ENCODE data around the gene PFKFB3. TPM values are rescaled to one million over a fixed set of nuclear protein-coding genes. Genes with fewer than 3 reads are reported as not detected.
"Not testable (repeated sequence)": the region's sequence is repeated elsewhere in the genome, so short reads cannot be mapped to it uniquely, and the experiment has no call there.

PFKFB3 gene
- total and polyA plus RNA-seq, 2 of the 13 experiments (the other 11 are each of a cell fraction or from before 2014, with no cell fraction given), result 1.2 to 13.3 TPM

DNA sequence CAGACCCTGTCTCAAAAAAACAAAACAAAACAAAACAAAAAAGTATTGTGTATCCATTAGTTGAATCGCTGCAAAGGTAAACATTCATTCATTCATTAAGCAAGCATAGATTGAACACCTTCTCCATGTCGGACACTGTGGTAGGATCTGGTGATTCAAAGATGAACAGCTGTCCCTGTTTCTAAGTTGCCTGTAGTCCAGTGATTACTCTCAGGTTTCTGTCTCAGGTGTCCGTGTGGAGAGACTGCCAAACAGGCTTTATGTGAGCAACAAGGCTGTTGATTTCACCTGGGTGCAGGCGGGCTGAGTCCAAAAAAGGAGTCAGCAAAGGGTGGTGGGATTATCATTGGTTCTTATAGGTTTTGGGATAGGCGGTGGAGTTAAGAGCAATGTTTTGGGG, 9.4 kb upstream of the PFKFB3 start:
- ATAC-seq; H2AFZ ChIP-seq (ENCODE audit: low read length); DNase-seq (ENCODE audit: low spot score); H4K20me1 ChIP-seq (ENCODE audit: insufficient read depth, low read length); in situ Hi-C loops (cut with HindIII; ENCODE audit: extremely low pct_ligation_motif_present, low pct_unique_long_range_greater_than_20kb); H3K9ac ChIP-seq (ENCODE audit: insufficient read depth, low read depth, low read length); H3K4me3 ChIP-seq (replicated peaks in 1 of 3; ENCODE audit: insufficient read depth in 1 of 3, low read depth in 2 of 3, low read length in 3 of 3); H3K36me3 ChIP-seq (replicated peaks in 1 of 2; ENCODE audit: control insufficient read depth in 1 of 2, insufficient read depth in 2 of 2, low read length in 2 of 2); intact Hi-C loops (cut with micrococcal nuclease; ENCODE audit: unreplicated experiment); FAIRE-seq; BruUV-seq (replicated peaks); H3K27me3 ChIP-seq (ENCODE audit: control insufficient read depth in 1 of 2, insufficient read depth in 2 of 2, low read length in 2 of 2); H3K4me1 ChIP-seq (ENCODE audit: insufficient read depth, low read length); H3K79me2 ChIP-seq (ENCODE audit: insufficient read depth, low read length); CTCF ChIA-PET (ENCODE audit: low intra/inter-chr PET ratio, low total read pairs); H3K27ac ChIP-seq (ENCODE audit: extremely low read length, insufficient read depth, low read length); H3K4me2 ChIP-seq (ENCODE audit: low read depth, low read length); H3K9me3 ChIP-seq (ENCODE audit: low read length); POLR2A ChIA-PET: not testable (repeated sequence)
- WGBS (ENCODE audit: low lambda C conversion rate), result 34% methylated on average over 5 of the region's 5 CpGs

DNA sequence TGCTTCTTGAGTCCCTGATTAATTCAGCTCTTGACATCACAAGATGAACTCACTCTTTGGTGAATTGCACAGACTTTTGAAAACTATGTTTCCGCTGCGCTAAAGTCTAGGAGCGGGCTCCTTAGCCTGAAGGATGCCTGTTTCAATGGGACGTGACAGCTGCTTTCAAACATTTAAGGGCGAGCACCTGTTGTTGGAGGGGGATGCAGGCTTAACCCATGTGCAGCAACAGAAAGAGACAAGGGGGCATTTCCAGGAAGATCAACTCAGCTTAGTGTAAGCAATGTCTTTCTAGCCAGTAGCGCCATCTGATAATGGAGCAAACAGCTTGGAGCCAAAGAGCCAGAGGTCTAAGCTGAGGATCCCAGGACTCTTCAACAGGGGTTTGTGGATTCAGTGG, 8.4 kb upstream of the PFKFB3 start:
- 75% methylated on average over 5 of the region's 6 CpGs for WGBS (ENCODE audit: low lambda C conversion rate)
- Histone ChIP-seq H3K9me3 (ENCODE audit: low read length) (no peaks in the 10 kb centered on the region), H3K36me3 (replicated peaks in 1 of 2; ENCODE audit: control insufficient read depth in 1 of 2, insufficient read depth in 2 of 2, low read length in 2 of 2) (no peaks in the 10 kb centered on the region), H3K4me2 (ENCODE audit: low read depth, low read length) (no peak overlapping the region), H3K9ac (ENCODE audit: insufficient read depth, low read depth, low read length) (no peak overlapping the region), H4K20me1 (ENCODE audit: insufficient read depth, low read length) (no peaks in the 10 kb centered on the region), H3K27ac (ENCODE audit: extremely low read length, insufficient read depth, low read length) (no peak overlapping the region), H3K4me1 (ENCODE audit: insufficient read depth, low read length) (no peaks in the 10 kb centered on the region), H3K4me3 (replicated peaks in 1 of 3; ENCODE audit: insufficient read depth in 1 of 3, low read depth in 2 of 3, low read length in 3 of 3) (no peak overlapping the region), H3K79me2 (ENCODE audit: insufficient read depth, low read length) (no peaks in the 10 kb centered on the region), H2AFZ (ENCODE audit: low read length) (no peak overlapping the region), H3K27me3 (ENCODE audit: control insufficient read depth in 1 of 2, insufficient read depth in 2 of 2, low read length in 2 of 2) (peaks cover 0 to 13% of the 10 kb centered on the region in 2 experiments; a peak in 1 of 5 replicates)
- in situ Hi-C loops (cut with HindIII; ENCODE audit: extremely low pct_ligation_motif_present, low pct_unique_long_range_greater_than_20kb) (no loop called here), intact Hi-C loops (cut with micrococcal nuclease; ENCODE audit: unreplicated experiment) (no loop called here)
- DNase-seq (ENCODE audit: low spot score) (no peak), ATAC-seq (no peak), FAIRE-seq (no peak)
- ChIA-PET POLR2A (no interaction called here), CTCF (ENCODE audit: low intra/inter-chr PET ratio, low total read pairs) (no interaction called here)
- TF ChIP-seq, protein P1, sequence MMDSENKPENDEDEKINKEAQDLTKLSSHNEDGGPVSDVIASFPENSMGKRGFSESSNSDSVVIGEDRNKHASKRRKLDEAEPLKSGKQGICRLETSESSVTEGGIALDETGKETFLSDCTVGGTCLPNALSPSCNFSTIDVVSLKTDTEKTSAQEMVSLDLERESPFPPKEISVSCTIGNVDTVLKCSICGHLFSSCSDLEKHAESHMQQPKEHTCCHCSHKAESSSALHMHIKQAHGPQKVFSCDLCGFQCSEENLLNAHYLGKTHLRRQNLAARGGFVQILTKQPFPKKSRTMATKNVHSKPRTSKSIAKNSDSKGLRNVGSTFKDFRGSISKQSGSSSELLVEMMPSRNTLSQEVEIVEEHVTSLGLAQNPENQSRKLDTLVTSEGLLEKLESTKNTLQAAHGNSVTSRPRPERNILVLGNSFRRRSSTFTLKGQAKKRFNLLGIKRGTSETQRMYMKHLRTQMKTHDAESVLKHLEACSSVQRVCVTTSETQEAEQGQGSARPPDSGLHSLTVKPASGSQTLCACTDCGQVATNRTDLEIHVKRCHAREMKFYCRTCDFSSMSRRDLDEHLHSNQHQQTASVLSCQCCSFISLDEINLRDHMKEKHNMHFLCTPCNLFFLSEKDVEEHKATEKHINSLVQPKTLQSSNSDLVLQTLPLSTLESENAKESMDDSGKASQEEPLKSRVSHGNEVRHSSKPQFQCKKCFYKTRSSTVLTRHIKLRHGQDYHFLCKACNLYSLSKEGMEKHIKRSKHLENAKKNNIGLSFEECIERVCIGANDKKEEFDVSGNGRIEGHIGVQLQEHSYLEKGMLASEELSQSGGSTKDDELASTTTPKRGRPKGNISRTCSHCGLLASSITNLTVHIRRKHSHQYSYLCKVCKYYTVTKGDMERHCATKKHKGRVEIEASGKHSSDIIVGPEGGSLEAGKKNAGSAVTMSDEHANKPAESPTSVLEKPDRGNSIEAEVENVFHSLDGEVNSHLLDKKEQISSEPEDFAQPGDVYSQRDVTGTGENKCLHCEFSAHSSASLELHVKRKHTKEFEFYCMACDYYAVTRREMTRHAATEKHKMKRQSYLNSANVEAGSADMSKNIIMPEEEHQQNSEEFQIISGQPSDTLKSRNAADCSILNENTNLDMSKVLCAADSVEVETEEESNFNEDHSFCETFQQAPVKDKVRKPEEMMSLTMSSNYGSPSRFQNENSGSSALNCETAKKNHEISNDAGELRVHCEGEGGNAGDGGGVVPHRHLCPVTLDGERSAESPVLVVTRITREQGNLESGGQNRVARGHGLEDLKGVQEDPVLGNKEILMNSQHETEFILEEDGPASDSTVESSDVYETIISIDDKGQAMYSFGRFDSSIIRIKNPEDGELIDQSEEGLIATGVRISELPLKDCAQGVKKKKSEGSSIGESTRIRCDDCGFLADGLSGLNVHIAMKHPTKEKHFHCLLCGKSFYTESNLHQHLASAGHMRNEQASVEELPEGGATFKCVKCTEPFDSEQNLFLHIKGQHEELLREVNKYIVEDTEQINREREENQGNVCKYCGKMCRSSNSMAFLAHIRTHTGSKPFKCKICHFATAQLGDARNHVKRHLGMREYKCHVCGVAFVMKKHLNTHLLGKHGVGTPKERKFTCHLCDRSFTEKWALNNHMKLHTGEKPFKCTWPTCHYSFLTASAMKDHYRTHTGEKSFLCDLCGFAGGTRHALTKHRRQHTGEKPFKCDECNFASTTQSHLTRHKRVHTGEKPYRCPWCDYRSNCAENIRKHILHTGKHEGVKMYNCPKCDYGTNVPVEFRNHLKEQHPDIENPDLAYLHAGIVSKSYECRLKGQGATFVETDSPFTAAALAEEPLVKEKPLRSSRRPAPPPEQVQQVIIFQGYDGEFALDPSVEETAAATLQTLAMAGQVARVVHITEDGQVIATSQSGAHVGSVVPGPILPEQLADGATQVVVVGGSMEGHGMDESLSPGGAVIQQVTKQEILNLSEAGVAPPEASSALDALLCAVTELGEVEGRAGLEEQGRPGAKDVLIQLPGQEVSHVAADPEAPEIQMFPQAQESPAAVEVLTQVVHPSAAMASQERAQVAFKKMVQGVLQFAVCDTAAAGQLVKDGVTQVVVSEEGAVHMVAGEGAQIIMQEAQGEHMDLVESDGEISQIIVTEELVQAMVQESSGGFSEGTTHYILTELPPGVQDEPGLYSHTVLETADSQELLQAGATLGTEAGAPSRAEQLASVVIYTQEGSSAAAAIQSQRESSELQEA (CRISPR knock-in tag; IDR thresholded peaks at IDR 0.05; ENCODE audit: not compliant biosample characterization), result no peak
- no peak for TF ChIP-seq KDM4B (CRISPR knock-in tag; IDR thresholded peaks at IDR 0.05)
- no peak for TF ChIP-seq ZC3H13 (CRISPR knock-in tag; IDR thresholded peaks at IDR 0.05)
- TF ChIP-seq NFYC (CRISPR knock-in tag; IDR thresholded peaks at IDR 0.05), result no peak
- no peak for TF ChIP-seq ZNF766 (CRISPR knock-in tag; IDR thresholded peaks at IDR 0.05; ENCODE audit: borderline replicate concordance)
- no peak for TF ChIP-seq ZFP36L2 (CRISPR knock-in tag; IDR thresholded peaks at IDR 0.05)
- TF ChIP-seq CHCHD3 (CRISPR knock-in tag; IDR thresholded peaks at IDR 0.05), result no peak
- no peak for TF ChIP-seq BHLHE40 (IDR thresholded peaks at IDR 0.05; ENCODE audit: low read length)
- no peak for TF ChIP-seq ONECUT2 (CRISPR knock-in tag; IDR thresholded peaks at IDR 0.05)
- no TSS peak for BruUV-seq (replicated peaks)
